Activated naive CD4-positive, alpha-beta T cell treated with anti-CD3 and anti-CD28 coated beads, Interleukin-2, amount 50 U/mL, for 72 hours (primary cell): Measurements from ENCODE around the gene IRS1. TPM values are rescaled to one million over a fixed set of nuclear protein-coding genes. Genes with fewer than 3 reads are reported as not detected.

Source experiments
- ATAC-seq, 2 donors: fragments of 150-1000 bp; cut with Tn5 transposase; 2 replicates each; pipeline ENCODE4 v1.10.0; 2021; ENCODE audit warnings: mild to moderate bottlenecking in 2 of 2, moderate library complexity in 2 of 2
- DNase-seq, 2 donors: peaks; one replicate each; pipeline ENCODE4 v3.0.0; 2021 to 2022; ENCODE audit warnings: low spot score in 2 of 2
- H3K27ac Mint-ChIP-seq, 2 donors: one replicate each; pipeline ENCODE4 v1.8.0; 2022; ENCODE audit warnings: mild to moderate bottlenecking in 2 of 2, mixed read lengths in 2 of 2
- H3K36me3 Mint-ChIP-seq, 2 donors: one replicate each; pipeline ENCODE4 v1.8.0; 2022; ENCODE audit warnings: mixed read lengths in 2 of 2
- H3K9me3 Mint-ChIP-seq, 2 donors: one replicate each; pipeline ENCODE4 v1.8.0; 2022; ENCODE audit warnings: mixed read lengths in 2 of 2
- total RNA-seq, 2 donors: library from RNA; stranded (reverse); gene quantifications; one replicate each; pipeline ENCODE4 v1.2.3, GENCODE V29; 2022

IRS1 gene
- total RNA-seq, 2 donors from 2014 or later: 1.2 to 2.7 TPM

- Mint-ChIP-seq H3K27ac (no peak overlapping the region), H3K36me3 (peaks cover 6 to 24% of the 10 kb centered on the region in 2 donors), H3K9me3 (peaks cover 0 to 4% of the 10 kb centered on the region in 2 donors)
- ATAC-seq (no peak), DNase-seq (no peak)
Observed at GRCh38 chr2:226831266-226831665, 31.6 kb upstream of the IRS1 start.

GRCh38 chr2:226829721-226830631, 30.4 kb upstream of the IRS1 start:
- ATAC-seq (no peak), DNase-seq (no peak)
- H3K9me3 Mint-ChIP-seq: peaks cover 0 to 4% of the 10 kb centered on the region in 2 donors
- no peak overlapping the region for H3K27ac Mint-ChIP-seq
- H3K36me3 Mint-ChIP-seq: peaks cover 6 to 24% of the 10 kb centered on the region in 2 donors

GRCh38 chr2:226828191-226828590, 28.6 kb upstream of the IRS1 start:
- Mint-ChIP-seq H3K9me3 (peaks cover 0 to 4% of the 10 kb centered on the region in 2 donors), H3K36me3 (peaks cover 6 to 16% of the 10 kb centered on the region in 2 donors), H3K27ac (no peak overlapping the region)
- ATAC-seq: no peak
- DNase-seq: no peak

- no peaks in the 10 kb centered on the region for H3K36me3 Mint-ChIP-seq
- no peaks in the 10 kb centered on the region for H3K9me3 Mint-ChIP-seq
- no peak for DNase-seq
- H3K27ac Mint-ChIP-seq: no peak overlapping the region
- no peak for ATAC-seq
Observed at GRCh38 chr2:226825056-226825455, 25.4 kb upstream of the IRS1 start.

GRCh38 chr2:226818930-226819329, 19.3 kb upstream of the IRS1 start:
- H3K27ac Mint-ChIP-seq: no peak overlapping the region
- no peaks in the 10 kb centered on the region for H3K9me3 Mint-ChIP-seq
- no peak for DNase-seq
- H3K36me3 Mint-ChIP-seq: no peaks in the 10 kb centered on the region
- no peak for ATAC-seq

GRCh38 chr2:226813148-226813701, 13.6 kb upstream of the IRS1 start:
- Mint-ChIP-seq H3K27ac (no peak overlapping the region), H3K36me3 (no peaks in the 10 kb centered on the region), H3K9me3 (no peaks in the 10 kb centered on the region)
- DNase-seq: no peak
- no peak for ATAC-seq

GRCh38 chr2:226803410-226803809, 3.8 kb upstream of the IRS1 start:
- ATAC-seq (no peak), DNase-seq (no peak)
- H3K27ac Mint-ChIP-seq: no peak overlapping the region
- H3K36me3 Mint-ChIP-seq: no peaks in the 10 kb centered on the region
- H3K9me3 Mint-ChIP-seq: no peaks in the 10 kb centered on the region

- DNase-seq: peak in 1 of 2 donors; percentile 20
Observed at GRCh38 chr2:226802573-226802972, 3.0 kb upstream of the IRS1 start.

GRCh38 chr2:226800941-226801784, 1.5 kb upstream of the IRS1 start:
- ATAC-seq: peak; percentile 76 to 79
- no peaks in the 10 kb centered on the region for H3K9me3 Mint-ChIP-seq
- H3K27ac Mint-ChIP-seq: peak overlapping the region in 1 of 2 donors; percentile 46
- DNase-seq: peak; percentile 84 to 87
- H3K36me3 Mint-ChIP-seq: no peaks in the 10 kb centered on the region

More at GRCh38 chr2:226802573-226802972, 3.0 kb upstream of the IRS1 start:
- Mint-ChIP-seq H3K36me3 (no peaks in the 10 kb centered on the region), H3K9me3 (no peaks in the 10 kb centered on the region), H3K27ac (no peak overlapping the region)
- ATAC-seq: no peak

GRCh38 chr2:226799976-226800940, 638 bp upstream of the IRS1 start:
- DNase-seq (peak; percentile 13 to 64), ATAC-seq (peak in 1 of 2 donors; percentile 4)
- H3K27ac Mint-ChIP-seq: peak overlapping the region in 1 of 2 donors; percentile 46
- no peaks in the 10 kb centered on the region for H3K36me3 Mint-ChIP-seq
- H3K9me3 Mint-ChIP-seq: no peaks in the 10 kb centered on the region

GRCh38 chr2:226798422-226799210, 1.0 kb downstream of the IRS1 start:
- Mint-ChIP-seq H3K27ac (no peak overlapping the region), H3K36me3 (no peaks in the 10 kb centered on the region), H3K9me3 (no peaks in the 10 kb centered on the region)
- peak; percentile 50 to 58 for DNase-seq
- ATAC-seq: peak; percentile 13 to 25

- no peaks in the 10 kb centered on the region for H3K36me3 Mint-ChIP-seq
- no peak overlapping the region for H3K27ac Mint-ChIP-seq
- no peaks in the 10 kb centered on the region for H3K9me3 Mint-ChIP-seq
- ATAC-seq (no peak), DNase-seq (peak in 1 of 2 donors; percentile 3)
Observed at GRCh38 chr2:226797989-226798421, 1.6 kb downstream of the IRS1 start.

- no peaks in the 10 kb centered on the region for H3K9me3 Mint-ChIP-seq
- no peaks in the 10 kb centered on the region for H3K36me3 Mint-ChIP-seq
- no peak for DNase-seq
- no peak overlapping the region for H3K27ac Mint-ChIP-seq
- ATAC-seq: no peak
Observed at GRCh38 chr2:226797289-226797988, 2.2 kb downstream of the IRS1 start.

GRCh38 chr2:226796840-226797288, 2.8 kb downstream of the IRS1 start:
- DNase-seq: peak in 1 of 2 donors; percentile 8
- Mint-ChIP-seq H3K9me3 (no peaks in the 10 kb centered on the region), H3K27ac (no peak overlapping the region), H3K36me3 (no peaks in the 10 kb centered on the region)
- no peak for ATAC-seq
